Measurements from ENCODE around the gene TTF2.
"Not testable (repeated sequence)": the region's sequence is repeated elsewhere in the genome, so short reads cannot be mapped to it uniquely, and the experiment has no call there.

Gene TTF2

GRCh38 chr1:117122330-117123025 is 62.4 kb downstream of the TTF2 start:
- DNase-seq, result no peak

GRCh38 chr1:117123274-117123673 is 63.1 kb downstream of the TTF2 start:
- DNase-seq, result no peak

GRCh38 chr1:117124661-117125060 is 64.5 kb downstream of the TTF2 start:
- DNase-seq, result no peak

GRCh38 chr1:117127795-117128194 is 67.7 kb downstream of the TTF2 start:
- no peak for DNase-seq

GRCh38 chr1:117128323-117129079 is 68.4 kb downstream of the TTF2 start:
- peak; percentile 50 for DNase-seq

GRCh38 chr1:117130526-117130925 is 70.4 kb downstream of the TTF2 start:
- no peak for DNase-seq

GRCh38 chr1:117135329-117135728 is 75.2 kb downstream of the TTF2 start:
- no peak for DNase-seq

GRCh38 chr1:117136749-117137148 is 76.6 kb downstream of the TTF2 start:
- DNase-seq, result no peak

- no peak for DNase-seq
These were observed 77.2 kb downstream of the TTF2 start for GRCh38 chr1:117137281-117137855.

- no peak for DNase-seq
These were observed 78.0 kb downstream of the TTF2 start for GRCh38 chr1:117138106-117138505.

- DNase-seq, result no peak
These were observed 78.4 kb downstream of the TTF2 start for GRCh38 chr1:117138561-117138960.

- DNase-seq, result no peak
These were observed 82.1 kb downstream of the TTF2 start for GRCh38 chr1:117142200-117142599.

- no peak for DNase-seq
These were observed 83.0 kb downstream of the TTF2 start for GRCh38 chr1:117143172-117143571.

GRCh38 chr1:117143871-117144270 is 83.7 kb downstream of the TTF2 start:
- DNase-seq, result no peak

- DNase-seq, result no peak
These were observed 85.9 kb downstream of the TTF2 start for GRCh38 chr1:117146072-117146471.

- no peak for DNase-seq
These were observed 86.6 kb downstream of the TTF2 start for GRCh38 chr1:117146575-117147340.

- no peak for DNase-seq
These were observed 87.3 kb downstream of the TTF2 start for GRCh38 chr1:117147341-117147831.

GRCh38 chr1:117147856-117148588 is 87.9 kb downstream of the TTF2 start:
- no peak for DNase-seq

GRCh38 chr1:117150316-117150715 is 90.2 kb downstream of the TTF2 start:
- DNase-seq, result no peak

- not testable (repeated sequence) for DNase-seq
These were observed 91.2 kb downstream of the TTF2 start for GRCh38 chr1:117151305-117151704.
